ENCODE results near the gene IGFL3.
"Not testable (repeated sequence)": the region's sequence is repeated elsewhere in the genome, so short reads cannot be mapped to it uniquely, and the experiment has no call there.

Gene IGFL3

DNA sequence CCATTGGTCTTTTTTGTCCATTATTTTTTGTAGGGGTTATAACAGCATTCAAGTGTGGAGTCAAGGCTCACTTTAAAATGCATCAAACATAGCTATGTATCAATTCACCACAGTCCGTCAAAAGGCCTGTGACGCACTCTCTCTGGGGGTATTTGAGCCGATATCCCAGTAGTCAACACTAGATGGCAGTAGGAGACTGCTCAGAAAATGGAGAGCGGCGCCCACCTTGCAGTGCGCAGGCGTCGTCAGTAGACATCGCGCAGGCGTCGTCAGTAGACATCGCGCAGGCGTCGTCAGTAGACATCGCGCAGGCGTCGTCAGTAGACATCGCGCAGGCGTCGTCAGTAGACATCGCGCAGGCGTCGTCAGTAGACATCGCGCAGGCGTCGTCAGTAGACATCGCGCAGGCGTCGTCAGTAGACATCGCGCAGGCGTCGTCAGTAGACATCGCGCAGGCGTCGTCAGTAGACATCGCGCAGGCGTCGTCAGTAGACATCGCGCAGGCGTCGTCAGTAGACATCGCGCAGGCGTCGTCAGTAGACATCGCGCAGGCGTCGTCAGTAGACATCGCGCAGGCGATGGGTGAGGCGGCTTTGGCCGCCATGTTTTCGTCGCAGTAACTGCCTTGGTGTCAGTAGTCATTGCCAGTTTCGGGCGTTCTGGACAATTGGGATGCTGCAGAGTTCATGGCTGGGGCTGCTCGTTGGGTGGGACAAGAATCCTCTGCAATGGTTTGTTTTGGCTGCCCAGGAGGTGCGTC lies 45.7 kb downstream of the IGFL3 start:
- not testable (repeated sequence) for H3K27ac ChIP-seq; DNase-seq (ENCODE audit: low read depth, low spot score)

DNA sequence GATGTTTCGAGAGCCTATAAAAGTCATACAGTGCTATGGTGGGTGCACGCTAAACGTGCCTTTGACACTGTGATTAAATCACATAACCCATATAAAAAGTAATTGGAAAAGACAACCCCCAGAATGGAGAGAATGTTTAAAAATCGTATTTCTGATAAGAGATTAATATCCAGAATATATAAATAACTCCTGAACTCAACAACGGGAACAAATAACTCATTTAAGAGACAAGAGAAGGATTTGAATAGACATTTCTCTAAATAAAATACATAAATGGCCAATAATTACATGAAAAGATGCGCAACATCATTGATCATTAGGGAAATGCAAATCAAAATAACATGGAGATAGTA lies 46.7 kb downstream of the IGFL3 start:
- no peak for DNase-seq (ENCODE audit: low read depth, low spot score)

DNA sequence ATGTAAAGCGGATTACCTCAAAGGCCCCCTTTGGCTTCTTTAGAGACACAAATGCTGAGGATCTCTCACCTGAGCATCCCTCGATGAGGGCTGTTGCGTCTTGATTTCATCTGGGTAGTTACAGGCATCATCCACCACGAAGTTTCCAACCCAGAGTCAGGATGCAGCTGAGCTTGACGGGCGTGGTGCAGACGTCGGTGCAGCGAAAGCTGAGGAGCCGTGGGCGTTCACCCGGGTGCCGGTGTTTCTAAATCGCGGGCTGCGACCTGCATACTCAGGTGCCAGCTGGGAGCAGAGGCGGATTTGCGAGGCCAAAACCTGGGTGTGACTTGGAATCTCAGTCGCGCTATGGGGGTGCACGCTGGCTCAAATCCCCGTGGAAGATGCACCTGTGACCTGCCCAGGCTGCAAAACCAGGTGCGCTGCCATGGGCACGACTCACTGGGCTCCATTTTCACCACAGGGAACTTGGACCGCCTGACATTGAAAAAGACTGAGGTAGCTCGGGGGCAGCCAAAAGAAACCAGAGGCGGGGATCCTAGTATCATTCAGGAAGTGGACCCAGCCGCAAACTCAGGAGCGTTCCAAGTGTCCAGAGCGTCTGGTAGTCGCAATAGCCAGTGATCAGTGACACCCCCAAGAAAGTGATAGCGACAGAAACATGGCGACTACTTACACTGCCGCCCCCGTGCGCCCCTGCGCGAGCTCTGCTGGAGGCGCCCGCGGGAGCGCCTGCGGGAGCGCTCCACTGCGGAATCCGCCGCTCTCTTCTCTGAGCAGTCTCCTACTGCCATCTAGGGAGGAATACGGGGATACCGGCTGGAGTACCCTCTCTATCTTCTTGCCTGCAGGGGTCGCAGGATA lies 47.3 kb downstream of the IGFL3 start:
- no peak overlapping the region for H3K27ac ChIP-seq
- no peak for DNase-seq (ENCODE audit: low read depth, low spot score)

More for the DNA sequence above, 46.7 kb downstream of the IGFL3 start:
- no peak overlapping the region for H3K27ac ChIP-seq

DNA sequence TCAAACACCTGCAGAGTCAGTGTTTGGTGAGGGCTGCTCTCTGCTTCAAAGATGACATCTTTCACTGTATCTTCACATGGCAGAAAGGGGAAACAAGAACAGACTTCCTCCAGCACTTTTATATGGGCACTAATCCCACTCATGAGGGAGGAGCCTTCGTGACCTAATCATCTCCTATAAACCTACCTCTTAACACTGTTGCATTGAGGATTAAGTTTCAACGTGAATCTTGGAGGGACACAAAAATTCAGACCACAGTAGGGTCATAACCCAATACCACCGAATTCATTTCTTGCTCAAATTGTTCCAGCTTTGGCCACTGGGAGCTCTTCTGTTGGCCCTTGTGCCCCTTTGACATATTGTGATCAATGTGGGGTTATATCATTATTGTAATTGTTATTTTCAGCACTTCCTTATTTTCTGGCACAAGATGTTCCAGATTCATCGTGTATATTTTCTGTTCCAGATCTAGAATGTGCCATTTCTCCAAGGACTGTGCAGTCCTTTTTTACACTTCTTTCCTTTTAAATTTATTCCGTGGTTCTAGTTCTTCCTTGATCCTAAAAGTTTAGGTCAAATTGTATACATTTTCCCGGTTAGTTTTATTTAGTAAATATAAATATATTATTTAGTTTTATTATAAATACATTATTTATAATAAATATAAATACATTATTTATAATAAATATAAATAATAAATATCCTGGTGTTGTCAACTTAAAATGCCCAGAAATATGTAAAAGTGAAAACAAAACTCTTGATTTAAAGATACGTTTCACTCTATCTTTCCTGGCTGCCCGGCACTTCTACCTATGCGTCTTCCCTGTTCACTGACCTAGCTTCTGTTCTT lies 48.2 kb downstream of the IGFL3 start:
- no peak overlapping the region for H3K27ac ChIP-seq
- no peak for DNase-seq (ENCODE audit: low read depth, low spot score)

- DNase-seq (ENCODE audit: low read depth, low spot score), result no peak
- H3K27ac ChIP-seq, result no peak overlapping the region
Measured at GRCh38 chr19:46073268-46073922, 51.1 kb downstream of the IGFL3 start.

All from epithelial cell of prostate (primary cell).